ENCODE data around the gene MED27. TPM values are rescaled to one million over a fixed set of nuclear protein-coding genes. Genes with fewer than 3 reads are reported as not detected.
A peak's percentile ranks its signal among the peaks of the same experiment; 100 is the strongest.

The MED27 gene
- total and polyA plus RNA-seq, 2 of the 8 experiments (the other 6 are each of a cell fraction or from before 2014, with no cell fraction given): 29.9 to 56.5 TPM

GRCh38 chr9:132066511-132066910, 13.2 kb downstream of the MED27 start:
- ChIA-PET CTCF (ENCODE audit: partially characterized antibody) (interaction anchor here (0.6 to 1.5 kb wide), 3 partner anchors 10 to 226 kb away, joined by 3 read pairs; no protein-coding TSS in a partner anchor), POLR2A (ENCODE audit: partially characterized antibody) (no interaction called here)
- Histone ChIP-seq H2BK5ac (ENCODE audit: low read depth, low read length) (peak overlapping the region; percentile 52), H4K5ac (ENCODE audit: insufficient read length, low read depth, low read length) (no peak overlapping the region), H2BK15ac (ENCODE audit: low read length) (no peak overlapping the region), H3K23ac (ENCODE audit: insufficient read length) (no peak overlapping the region), H3K18ac (ENCODE audit: extremely low read depth, low read length) (no peak overlapping the region), H3K9ac (replicated peaks in 1 of 4; ENCODE audit: extremely low read depth in 1 of 4, low read depth in 3 of 4, low read length in 3 of 4) (no peak overlapping the region), H2AFZ (ENCODE audit: low read length) (no peak overlapping the region), H3K36me3 (ENCODE audit: control insufficient read depth in 2 of 4, insufficient read depth in 4 of 4, low read length in 3 of 4) (no peaks in the 10 kb centered on the region; a peak in 2 of 8 replicates), H2BK12ac (ENCODE audit: low read depth, low read length) (no peak overlapping the region), H4K8ac (ENCODE audit: extremely low read depth, insufficient read depth, low read length) (no peak overlapping the region), H4K91ac (replicated peaks; ENCODE audit: insufficient read length, low read length) (no peak overlapping the region), H3K14ac (ENCODE audit: insufficient read length) (no peak overlapping the region), H3K79me1 (ENCODE audit: low read depth, low read length) (peaks cover 33% of the 10 kb centered on the region), H3K4me2 (ENCODE audit: insufficient read depth in 1 of 2, low read depth in 2 of 2, low read length in 2 of 2) (no peak overlapping the region), H3K79me2 (ENCODE audit: control insufficient read depth in 1 of 2, insufficient read depth in 2 of 2, low read length in 2 of 2) (peaks cover 3 to 64% of the 10 kb centered on the region in 2 experiments), H2BK120ac (replicated peaks; ENCODE audit: low read depth, low read length) (no peak overlapping the region), H3K23me2 (ENCODE audit: low read depth, low read length) (no peaks in the 10 kb centered on the region), H2AK5ac (ENCODE audit: low read depth, low read length) (no peak overlapping the region), H3K4me1 (replicated peaks in 1 of 4; ENCODE audit: control insufficient read depth in 3 of 4, insufficient read depth in 4 of 4, low read length in 3 of 4) (peaks cover 0 to 7% (median 2%) of the 10 kb centered on the region in 4 experiments; a peak in 5 of 7 replicates), H3K4me3 (ENCODE audit: extremely low read depth in 1 of 4, insufficient read depth in 2 of 4, low read depth in 3 of 4, low read length in 4 of 4) (no peak overlapping the region), H2BK20ac (ENCODE audit: low read length) (no peak overlapping the region), H3K27me3 (replicated peaks in 1 of 4; ENCODE audit: control insufficient read depth in 3 of 4, extremely low read depth in 1 of 4, insufficient read depth in 3 of 4, low read length in 3 of 4) (no peaks in the 10 kb centered on the region), H3K56ac (replicated peaks; ENCODE audit: insufficient read length, low read depth, low read length) (no peak overlapping the region), H3K27ac (ENCODE audit: low read depth, low read length) (no peak overlapping the region), H3K9me3 (ENCODE audit: insufficient read depth in 2 of 2, low read depth in 1 of 2, low read length in 1 of 2) (no peaks in the 10 kb centered on the region), H3K4ac (replicated peaks; ENCODE audit: insufficient read length, low read depth, low read length) (no peak overlapping the region), H4K20me1 (replicated peaks in 1 of 2; ENCODE audit: control insufficient read depth in 1 of 2, insufficient read depth in 2 of 2, low read length in 2 of 2) (peaks cover 8% of the 10 kb centered on the region in 2 experiments)
- TF ChIP-seq CHD1 (IDR thresholded peaks at IDR 0.05; ENCODE audit: low read depth, low read length): no peak
- TF ChIP-seq NANOG (IDR thresholded peaks at IDR 0.05; ENCODE audit: insufficient read depth, low read depth, low read length, poor library complexity, severe bottlenecking): no peak
- no peak for TF ChIP-seq SUZ12 (IDR thresholded peaks at IDR 0.05; ENCODE audit: low read length)
- no peak for TF ChIP-seq KDM1A (IDR thresholded peaks at IDR 0.05; ENCODE audit: borderline replicate concordance, low read length)
- no peak for TF ChIP-seq SAP30 (IDR thresholded peaks at IDR 0.05; ENCODE audit: insufficient read depth, insufficient replicate concordance, low read length)
- whole genome bisulfite sequencing, 2 experiments (ENCODE audit: extremely low coverage in 1 of 2, insufficient coverage in 1 of 2, insufficient read length in 1 of 2, insufficient replicate concordance in 2 of 2, low coverage in 1 of 2, low lambda C conversion rate in 2 of 2, missing lambda C conversion rate in 1 of 2): 91% methylated on average over 3 of the region's 3 CpGs; no CpG with 5 or more reads in 1 of the 2 experiments
- FAIRE-seq (no peak), DNase-seq (ENCODE audit: low read depth in 1 of 2, low spot score in 2 of 2) (no peak)
